Measurements from ENCODE around the gene ANKRD24.

- TF ChIP-seq POLR2AphosphoS5 (IDR thresholded peaks at IDR 0.05; ENCODE audit: low read depth, low read length) (no peak), TAF1 (IDR thresholded peaks at IDR 0.05; ENCODE audit: low read depth, low read length) (no peak), POLR2A (IDR thresholded peaks at IDR 0.05; ENCODE audit: low read depth, low read length) (no peak)
These were observed 13.5 kb downstream of the ANKRD24 start for GRCh38 chr19:4196009-4196408.
